GM12801 (cell line): ENCODE measurements around the gene SORCS3.

ENCODE experiments used
- TF ChIP-seq, protein P1 (sequence below): IDR thresholded peaks from one replicate; pipeline ENCODE4 v1.5.1; 2011; ENCODE audit warnings: control low read depth; ENCODE audit not compliant: insufficient read length; ENCODE audit errors: extremely low read depth

Gene SORCS3

DNA sequence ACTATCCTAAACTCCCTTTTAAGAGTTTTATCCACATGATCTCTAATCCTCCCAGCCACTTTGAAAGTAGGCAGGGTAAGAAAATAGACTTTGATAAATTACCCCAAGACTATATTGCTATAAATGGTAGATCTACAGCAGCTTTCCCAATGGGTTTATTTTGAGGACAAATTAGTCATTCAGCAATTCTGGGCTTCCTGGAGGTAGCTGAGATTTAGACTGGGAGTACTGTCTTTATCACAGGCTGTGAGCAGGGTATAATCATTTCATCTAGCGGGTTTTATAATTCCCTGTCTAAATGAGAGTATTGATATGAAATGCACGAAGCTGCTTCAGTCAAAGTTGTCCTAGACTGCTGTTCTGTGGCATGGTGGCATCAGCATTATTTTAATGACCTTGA lies 279.4 kb downstream of the SORCS3 start:
- TF ChIP-seq, protein P1, sequence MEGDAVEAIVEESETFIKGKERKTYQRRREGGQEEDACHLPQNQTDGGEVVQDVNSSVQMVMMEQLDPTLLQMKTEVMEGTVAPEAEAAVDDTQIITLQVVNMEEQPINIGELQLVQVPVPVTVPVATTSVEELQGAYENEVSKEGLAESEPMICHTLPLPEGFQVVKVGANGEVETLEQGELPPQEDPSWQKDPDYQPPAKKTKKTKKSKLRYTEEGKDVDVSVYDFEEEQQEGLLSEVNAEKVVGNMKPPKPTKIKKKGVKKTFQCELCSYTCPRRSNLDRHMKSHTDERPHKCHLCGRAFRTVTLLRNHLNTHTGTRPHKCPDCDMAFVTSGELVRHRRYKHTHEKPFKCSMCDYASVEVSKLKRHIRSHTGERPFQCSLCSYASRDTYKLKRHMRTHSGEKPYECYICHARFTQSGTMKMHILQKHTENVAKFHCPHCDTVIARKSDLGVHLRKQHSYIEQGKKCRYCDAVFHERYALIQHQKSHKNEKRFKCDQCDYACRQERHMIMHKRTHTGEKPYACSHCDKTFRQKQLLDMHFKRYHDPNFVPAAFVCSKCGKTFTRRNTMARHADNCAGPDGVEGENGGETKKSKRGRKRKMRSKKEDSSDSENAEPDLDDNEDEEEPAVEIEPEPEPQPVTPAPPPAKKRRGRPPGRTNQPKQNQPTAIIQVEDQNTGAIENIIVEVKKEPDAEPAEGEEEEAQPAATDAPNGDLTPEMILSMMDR: no peak

DNA sequence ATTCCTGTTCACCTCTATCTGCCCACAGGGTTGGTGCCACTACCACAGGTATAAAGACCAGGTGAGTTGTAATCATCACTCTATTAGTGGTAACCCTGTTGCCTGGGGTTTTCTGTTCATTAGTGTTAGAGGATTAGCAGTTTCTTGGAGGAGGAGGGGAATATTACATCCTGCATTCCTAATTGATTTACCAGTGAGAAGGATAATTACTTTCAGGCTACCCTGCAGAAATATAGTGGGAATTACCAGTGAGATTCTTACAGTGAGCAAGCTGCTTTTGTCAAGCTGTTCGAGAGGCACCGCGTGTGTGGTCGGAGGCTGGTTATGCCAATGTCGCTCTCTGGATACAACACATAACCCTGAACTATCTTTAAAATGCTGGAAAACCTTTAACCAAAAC lies 280.7 kb downstream of the SORCS3 start:
- TF ChIP-seq, protein P1: no peak

DNA sequence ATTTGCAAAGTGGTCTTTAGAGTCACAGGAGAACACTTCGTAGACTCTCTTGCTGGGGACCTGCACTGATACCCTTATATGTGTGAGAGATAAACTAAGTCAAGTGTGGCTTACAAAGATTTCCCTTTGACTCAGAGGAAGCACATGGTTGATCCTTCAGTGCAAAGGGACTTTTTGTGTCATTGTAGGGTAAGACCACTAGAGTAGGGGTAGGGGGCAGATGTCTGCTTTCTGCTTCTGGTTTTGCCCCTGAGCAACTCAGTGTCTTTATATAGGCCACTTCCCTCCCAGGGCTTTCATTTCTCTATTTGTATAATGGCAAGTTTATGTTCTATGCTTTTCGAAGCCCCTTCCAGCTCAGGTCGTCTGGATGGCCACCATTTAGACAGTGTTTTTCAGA lies 281.7 kb downstream of the SORCS3 start:
- TF ChIP-seq, protein P1: no peak

GRCh38 chr10:104923501-104923900 lies 282.4 kb downstream of the SORCS3 start:
- TF ChIP-seq, protein P1: no peak

GRCh38 chr10:104924101-104924795 lies 283.2 kb downstream of the SORCS3 start:
- TF ChIP-seq, protein P1: no peak

DNA sequence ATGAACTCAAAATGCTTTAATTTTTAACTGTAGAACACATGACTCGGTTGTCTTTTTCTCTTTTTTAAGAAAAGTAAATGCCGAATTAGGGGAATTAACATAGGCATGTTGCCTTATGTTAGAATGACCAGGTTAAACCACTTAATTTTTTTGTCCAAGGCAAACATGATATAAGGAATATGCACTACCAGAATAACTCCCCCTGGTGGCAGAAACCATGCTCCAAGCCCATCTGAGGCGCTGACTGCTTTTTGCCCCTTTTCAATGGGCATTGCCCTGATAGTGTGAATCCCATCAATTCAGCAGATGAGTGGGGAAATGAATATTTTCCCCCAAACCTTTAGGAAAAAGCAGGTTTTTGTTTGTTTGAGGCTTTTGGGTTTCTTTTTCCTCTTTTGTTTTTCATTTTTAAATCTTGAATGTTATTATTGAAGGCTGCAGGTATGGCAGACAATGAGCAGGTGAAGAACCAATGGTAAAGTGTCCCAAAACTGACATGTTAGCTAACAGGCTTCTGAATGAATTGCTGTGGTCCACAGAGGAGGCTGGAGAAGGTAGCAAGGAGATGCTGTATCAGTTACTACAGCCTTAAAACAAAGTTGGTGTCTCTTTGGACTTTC lies 284.3 kb downstream of the SORCS3 start:
- TF ChIP-seq, protein P1: no peak

- TF ChIP-seq, protein P1: no peak
Measured at GRCh38 chr10:104928734-104929133, 287.6 kb downstream of the SORCS3 start.
